Fibroblast of upper back skin (primary cell): Measurements from ENCODE around the gene PCIF1.
"Not testable (repeated sequence)": the region's sequence is repeated elsewhere in the genome, so short reads cannot be mapped to it uniquely, and the experiment has no call there.

ENCODE experiments used
- DNase-seq: peaks from one replicate; pipeline ENCODE4 v3.0.0-alpha.2; 2013

Gene PCIF1

GRCh38 chr20:45924391-45925261 is 9.9 kb upstream of the PCIF1 start:
- peak; percentile 36 for DNase-seq

GRCh38 chr20:45925821-45926506 is 8.5 kb upstream of the PCIF1 start:
- no peak for DNase-seq

- no peak for DNase-seq
These were observed 7.8 kb upstream of the PCIF1 start for GRCh38 chr20:45926731-45927070.

GRCh38 chr20:45927071-45927878 is 7.2 kb upstream of the PCIF1 start:
- DNase-seq: no peak

- DNase-seq: not testable (repeated sequence)
These were observed 2.8 kb upstream of the PCIF1 start for GRCh38 chr20:45931680-45932079.

- DNase-seq: peak; percentile 70
These were observed 1.0 kb upstream of the PCIF1 start for GRCh38 chr20:45933266-45934045.

GRCh38 chr20:45934046-45934585 is 367 bp upstream of the PCIF1 start:
- peak; percentile 47 for DNase-seq

- no peak for DNase-seq
These were observed 1.0 kb downstream of the PCIF1 start for GRCh38 chr20:45935416-45936046.

GRCh38 chr20:45937765-45938164 is 3.3 kb downstream of the PCIF1 start:
- DNase-seq: no peak

GRCh38 chr20:45938727-45939438 is 4.4 kb downstream of the PCIF1 start:
- no peak for DNase-seq

GRCh38 chr20:45940053-45940452 is 5.6 kb downstream of the PCIF1 start:
- no peak for DNase-seq

- no peak for DNase-seq
These were observed 6.0 kb downstream of the PCIF1 start for GRCh38 chr20:45940469-45940868.

GRCh38 chr20:45943613-45944012 is 9.1 kb downstream of the PCIF1 start:
- no peak for DNase-seq

GRCh38 chr20:45944151-45944964 is 9.9 kb downstream of the PCIF1 start:
- DNase-seq: no peak

- no peak for DNase-seq
These were observed 10.6 kb downstream of the PCIF1 start for GRCh38 chr20:45944965-45945677.

GRCh38 chr20:45945678-45946148 is 11.2 kb downstream of the PCIF1 start:
- peak; percentile 26 for DNase-seq

GRCh38 chr20:45946149-45946970 is 11.9 kb downstream of the PCIF1 start:
- no peak for DNase-seq

GRCh38 chr20:45947110-45947866 is 12.8 kb downstream of the PCIF1 start:
- DNase-seq: no peak
